HG02852 (cell line): ENCODE measurements around the gene LCN9.
"Not testable (repeated sequence)": the region's sequence is repeated elsewhere in the genome, so short reads cannot be mapped to it uniquely, and the experiment has no call there.

Experiments used
- ATAC-seq: cut with Tn5 transposase; IDR thresholded peaks from one replicate; pipeline ENCODE4 v1.9.1; 2021; ENCODE audit warnings: mild to moderate bottlenecking, moderate library complexity; ENCODE audit not compliant: unreplicated experiment

Gene LCN9

DNA sequence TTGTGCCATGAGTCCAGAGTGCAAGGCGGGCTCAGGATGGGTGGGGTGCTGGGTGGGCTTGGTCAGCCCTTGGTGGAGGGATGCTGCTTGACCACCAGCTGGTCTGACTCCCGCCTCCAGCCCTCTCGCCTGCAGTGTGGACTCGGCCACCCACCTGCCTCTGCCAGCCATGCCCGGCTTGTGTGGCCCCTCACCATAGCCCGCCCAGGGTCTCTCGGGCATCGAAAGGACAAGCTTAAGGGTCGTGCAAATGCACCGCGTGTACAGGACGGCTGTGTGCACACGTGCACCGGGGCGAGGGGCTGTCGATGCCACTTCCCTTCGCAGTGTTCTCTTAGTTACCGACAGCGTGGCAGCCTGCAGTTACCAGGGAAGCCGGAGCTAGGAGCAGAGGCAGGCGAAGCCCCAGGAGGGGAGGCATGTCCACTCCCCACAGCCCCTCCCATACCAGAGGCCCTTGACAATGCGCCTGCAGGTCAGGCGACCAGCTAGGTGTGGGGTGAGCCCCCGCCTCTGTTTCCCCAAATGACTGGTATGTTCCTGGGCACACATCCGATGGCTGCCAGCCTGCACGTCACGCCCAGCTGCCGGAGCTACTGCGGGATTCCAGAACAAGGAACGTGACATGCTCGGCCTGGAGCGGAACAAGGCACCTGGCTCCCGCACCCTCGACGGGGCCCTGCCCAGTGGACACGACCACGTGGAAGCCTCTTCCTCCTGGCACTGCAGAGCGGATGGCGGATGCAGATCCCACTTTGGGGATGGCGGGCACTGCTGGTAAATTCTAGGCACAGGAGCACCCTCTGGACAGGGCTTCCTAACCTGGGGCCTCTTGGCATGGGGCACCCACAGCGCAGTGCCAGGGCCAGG, 7.8 kb downstream of the LCN9 start:
- ATAC-seq = no peak

DNA sequence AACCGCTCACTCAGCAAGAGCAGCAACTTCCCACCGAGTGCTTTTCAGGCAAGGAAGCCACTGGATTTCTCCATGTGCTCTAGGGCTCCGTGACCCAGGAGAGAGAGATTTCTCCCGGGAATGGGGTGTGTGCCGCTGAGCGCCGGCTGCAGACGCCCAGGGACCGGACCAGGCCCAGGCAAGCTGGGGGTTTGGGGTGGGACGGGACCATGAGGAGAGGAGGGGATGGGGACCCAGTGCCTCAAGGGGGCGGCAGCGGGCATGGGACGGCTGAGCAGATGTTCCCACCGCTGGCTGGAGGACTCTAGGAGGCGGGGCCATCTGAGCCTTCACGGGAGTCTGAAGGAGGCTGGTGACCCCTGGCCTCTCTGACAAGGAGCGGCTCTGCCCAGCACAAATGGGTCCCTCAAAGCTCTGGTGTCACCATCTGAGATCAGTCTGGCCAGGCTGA, 8.5 kb downstream of the LCN9 start:
- no peak for ATAC-seq

DNA sequence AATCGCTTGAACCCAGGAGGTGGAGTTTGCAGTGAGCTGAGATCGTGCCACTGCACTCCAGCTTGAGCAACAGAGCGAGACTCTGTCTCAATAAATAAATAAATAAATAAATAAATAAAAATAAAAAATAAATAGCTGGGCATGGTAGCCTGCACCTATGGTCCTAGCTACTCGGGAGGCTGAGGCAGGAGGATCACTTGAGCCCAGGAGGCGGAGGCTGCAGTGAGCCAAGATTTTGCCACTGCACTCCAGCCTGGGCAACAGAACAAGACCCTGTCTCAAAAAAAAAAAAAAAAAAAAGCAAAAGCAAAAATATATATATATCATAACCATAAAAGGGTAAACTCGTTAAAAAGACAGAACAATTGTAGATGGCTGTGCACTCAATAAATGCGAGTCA, 9.7 kb downstream of the LCN9 start:
- ATAC-seq = not testable (repeated sequence)

DNA sequence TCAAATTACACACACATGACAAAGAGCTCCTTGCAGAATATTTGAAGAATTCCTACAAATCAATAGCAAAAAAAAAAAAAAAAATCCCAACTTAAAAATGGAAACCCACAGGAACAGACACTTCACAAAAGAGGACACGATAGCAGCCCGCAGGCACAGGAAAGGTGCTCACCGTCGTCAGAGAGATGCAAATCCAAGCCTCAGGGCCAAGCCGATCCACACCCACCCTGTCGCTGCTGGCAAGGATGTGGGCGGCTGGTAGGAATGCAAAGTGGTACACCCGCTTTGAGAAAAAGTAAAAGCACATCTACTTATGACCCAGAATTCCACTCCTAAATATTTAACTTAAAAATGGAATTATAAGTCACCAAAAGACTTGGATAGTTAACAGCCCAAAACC, 10.8 kb downstream of the LCN9 start:
- ATAC-seq = no peak

DNA sequence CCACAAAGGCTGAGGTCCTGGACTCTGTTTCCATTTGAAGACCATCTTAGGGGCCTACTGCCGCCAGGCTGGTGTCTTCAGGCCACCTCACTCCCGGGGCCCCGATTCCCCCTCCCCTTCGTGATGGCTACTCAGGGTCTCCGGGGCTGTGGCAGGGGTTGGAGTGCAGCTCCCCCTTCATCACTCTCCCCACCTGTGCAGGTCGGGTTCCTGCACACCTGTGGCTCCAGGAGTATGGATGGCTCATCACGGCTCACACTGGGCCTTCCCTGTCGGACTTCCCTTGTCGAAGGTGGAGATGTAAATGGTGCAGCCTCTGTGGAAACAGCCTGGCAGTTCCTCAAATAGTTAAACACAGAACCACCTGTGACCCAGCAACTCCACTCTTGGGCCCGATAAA, 11.9 kb downstream of the LCN9 start:
- ATAC-seq = no peak

DNA sequence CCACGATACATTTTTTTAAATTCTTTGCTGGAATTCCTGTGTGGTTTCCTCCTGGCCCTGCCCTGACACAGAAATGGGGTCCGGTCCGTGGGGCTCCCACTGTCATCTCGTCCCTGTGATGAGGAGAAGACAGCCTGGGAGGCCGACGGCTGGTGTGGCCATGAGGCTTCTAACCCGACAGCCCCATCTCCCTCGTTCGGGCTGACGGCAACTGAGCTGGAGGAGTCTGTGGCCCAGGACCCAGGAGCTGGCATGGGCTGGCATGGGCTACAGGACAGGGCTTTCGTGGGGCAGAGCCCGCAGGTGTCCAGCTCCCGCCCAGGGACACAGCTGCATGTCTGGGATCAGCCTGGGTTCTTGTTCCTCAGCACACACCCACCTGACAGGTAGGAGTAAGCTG, 13.8 kb downstream of the LCN9 start:
- ATAC-seq = no peak

DNA sequence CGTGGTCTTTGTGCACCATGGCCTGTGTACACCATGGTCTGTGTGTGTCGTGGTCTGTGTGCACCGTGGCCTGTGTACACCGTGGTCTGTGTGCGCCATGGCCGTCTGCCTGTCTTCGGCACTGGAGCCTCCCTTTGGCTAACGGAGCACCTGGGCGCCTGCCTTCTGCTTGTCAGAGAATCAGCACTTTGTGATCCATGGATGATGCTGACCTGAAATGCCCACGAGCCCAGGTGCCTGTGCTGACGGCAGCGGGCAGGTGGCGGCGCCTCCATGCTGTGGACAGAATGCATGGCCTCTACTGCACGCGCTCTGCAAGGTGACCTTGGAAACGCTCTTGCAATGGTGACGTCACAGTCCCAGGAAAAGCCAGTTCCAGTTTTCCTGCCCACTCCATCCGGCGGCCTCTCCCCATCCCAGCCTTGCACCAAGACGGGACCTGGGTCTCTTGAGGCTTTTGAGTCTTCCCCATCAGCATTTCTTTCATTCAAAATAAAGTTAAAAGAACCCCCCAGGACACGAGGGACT, 14.6 kb downstream of the LCN9 start:
- no peak for ATAC-seq

DNA sequence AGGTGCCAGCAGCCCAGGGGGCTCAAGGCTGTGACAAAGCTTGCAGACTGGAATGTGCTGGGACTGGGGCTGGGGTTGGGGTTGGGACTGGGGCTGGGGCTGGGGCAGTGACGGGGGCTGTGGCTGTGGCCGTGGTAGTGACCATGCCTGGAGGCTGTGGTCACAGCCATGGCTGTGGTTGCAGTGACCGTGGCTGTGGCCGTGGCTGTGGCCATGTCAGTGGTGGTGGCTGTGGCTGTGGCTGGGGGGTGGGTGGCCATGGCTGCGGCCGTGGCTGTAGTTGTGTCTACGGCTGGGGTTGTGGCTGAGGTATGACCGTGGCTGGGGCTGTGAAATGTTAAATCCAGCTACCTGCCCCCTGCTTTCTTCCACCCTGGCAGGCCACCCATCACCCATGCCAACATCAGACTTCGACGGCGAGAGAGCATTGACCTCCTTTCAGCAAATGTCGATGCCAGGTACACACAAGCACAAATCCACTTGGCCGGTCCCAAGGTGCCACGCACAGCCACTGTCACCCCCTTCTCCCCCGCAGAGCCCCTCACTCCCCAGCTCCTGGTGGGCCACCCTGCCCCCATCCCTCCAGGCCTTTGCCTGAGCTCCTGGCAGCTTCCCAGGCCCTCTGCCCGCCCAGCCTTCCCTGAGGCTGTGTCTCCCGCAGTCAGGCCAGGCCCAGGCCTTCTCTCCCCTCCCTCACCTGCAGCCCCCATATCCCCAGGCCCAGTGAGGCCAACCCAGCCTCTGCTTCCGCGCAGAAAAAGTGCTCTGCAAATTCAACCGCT, 15.3 kb downstream of the LCN9 start:
- no peak for ATAC-seq

DNA sequence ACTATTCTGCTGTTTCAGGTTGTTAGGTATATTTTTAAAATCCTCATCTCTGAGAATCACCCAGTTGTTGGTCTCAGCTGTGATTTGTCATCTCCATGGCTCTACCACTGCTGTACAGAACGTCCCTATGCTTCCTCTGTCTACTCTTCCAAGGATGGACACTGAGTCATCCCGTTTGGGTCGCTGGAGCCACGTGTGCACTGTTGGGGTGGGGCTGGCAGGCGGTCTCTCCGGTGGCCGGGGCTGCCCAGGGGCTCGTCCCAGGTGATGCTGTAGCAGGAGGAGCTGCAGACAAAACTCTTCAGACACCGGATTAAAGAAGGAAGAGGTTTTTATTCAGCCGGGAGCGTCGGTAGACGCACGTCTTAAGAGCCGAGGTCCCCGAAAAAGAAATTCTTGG, 16.9 kb downstream of the LCN9 start:
- no peak for ATAC-seq

DNA sequence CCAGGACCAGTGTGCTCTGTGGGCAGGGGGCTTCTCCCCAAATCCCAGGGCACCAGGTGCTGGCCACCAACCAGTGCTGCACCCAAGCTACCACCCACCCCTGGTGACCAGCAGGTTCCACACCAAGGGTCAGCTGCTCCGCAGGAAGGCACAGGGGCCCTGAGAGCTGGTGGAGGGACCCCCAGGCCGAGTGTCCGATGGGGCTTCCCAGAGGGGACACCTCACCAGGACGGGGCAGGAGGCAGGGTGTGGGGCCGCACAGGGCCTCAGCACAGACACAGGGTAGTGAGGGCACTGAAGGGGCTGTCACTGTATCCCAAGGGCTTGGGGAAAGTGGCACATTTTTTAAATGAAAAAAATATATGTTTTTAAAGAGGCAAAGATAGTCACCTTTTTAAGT, 18.1 kb downstream of the LCN9 start:
- ATAC-seq = no peak

DNA sequence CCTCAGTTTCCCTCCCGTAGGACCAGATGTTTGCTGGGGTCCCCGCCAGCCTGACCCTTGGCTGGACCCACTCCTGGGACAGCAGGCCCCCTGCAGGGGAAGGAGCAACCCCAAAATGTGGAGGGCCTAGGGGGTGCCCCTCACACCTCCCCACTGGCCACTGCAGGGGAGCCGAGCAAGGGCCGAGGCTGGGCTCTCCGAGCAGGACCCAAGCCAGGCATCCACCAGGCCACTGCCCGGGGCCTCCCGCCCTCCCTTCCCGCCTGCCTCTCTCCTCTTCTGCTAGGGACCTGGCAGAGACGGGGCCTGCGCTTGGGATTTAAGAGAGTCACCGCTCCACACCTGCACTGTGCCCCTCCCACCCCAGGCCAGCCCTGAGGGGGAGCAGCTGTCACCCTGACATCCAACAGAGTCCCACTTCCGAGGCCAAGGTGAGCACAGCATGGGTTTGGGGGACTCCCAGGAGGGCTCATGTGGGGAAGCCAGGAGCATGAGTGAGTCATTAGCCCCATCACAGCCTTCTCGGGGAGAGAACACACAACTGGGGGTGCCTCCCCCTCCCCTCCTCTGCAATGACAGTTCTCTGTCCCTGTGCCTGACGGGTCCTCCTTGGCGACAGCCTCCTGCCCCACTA, 20.4 kb downstream of the LCN9 start:
- ATAC-seq = no peak

DNA sequence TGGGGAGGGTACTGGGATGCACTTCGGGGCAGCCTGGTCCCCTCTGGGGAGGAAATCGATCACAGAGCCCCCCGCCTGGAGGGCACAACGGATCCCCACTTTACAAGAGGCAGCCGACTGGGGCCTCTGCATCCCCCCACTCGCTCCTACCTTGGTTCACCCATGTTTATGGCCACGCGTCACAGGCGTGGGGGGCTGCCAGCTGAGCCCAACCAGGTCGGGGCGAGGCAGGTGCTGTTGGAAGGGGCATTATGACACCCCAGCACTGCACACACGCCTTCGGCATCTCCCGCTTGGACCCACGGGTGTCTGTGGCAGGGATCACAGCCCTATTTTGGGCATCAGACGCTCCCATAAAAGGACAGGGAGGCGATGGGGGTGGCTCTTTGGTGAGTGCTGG, 21.6 kb downstream of the LCN9 start:
- no peak for ATAC-seq

DNA sequence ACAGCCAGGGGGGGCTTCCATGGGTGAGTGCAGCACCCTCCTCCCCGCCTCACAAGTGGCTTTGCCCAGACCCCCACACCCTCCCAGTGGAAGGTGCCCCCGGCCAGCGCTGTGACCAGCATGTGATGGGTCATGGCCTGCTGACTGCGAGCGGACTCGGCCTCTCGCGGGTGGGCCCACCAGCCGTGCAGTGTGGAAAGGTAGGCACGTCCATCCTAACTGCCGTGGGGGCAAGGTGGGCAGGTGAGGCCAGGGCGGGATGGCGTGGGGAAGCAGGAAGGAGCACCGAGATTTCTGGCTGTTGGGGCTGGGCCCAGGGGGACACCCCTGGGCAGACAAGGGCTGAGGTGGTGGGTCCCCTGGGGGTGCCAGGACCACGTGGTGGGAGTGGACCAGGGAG, 24.1 kb downstream of the LCN9 start:
- ATAC-seq = no peak

DNA sequence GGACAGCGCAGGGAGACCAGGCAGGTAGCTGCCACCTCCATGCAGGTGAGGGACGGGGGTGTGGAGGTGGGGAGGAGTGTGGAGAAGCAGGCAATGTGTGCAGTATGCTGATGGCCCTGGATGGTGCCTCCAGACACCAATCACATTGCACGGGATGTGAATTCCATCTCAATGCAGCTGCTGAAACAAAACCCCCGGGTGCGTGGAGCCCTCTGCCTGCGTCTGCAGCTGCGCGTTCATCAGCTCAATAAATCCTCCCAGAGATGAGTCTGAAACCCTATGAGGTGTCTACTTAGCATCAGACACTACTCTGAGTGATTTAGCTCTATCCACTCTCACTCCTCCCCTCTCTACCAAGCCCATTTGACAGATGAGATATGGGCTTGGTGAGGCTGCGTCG, 25.9 kb downstream of the LCN9 start:
- ATAC-seq = no peak

DNA sequence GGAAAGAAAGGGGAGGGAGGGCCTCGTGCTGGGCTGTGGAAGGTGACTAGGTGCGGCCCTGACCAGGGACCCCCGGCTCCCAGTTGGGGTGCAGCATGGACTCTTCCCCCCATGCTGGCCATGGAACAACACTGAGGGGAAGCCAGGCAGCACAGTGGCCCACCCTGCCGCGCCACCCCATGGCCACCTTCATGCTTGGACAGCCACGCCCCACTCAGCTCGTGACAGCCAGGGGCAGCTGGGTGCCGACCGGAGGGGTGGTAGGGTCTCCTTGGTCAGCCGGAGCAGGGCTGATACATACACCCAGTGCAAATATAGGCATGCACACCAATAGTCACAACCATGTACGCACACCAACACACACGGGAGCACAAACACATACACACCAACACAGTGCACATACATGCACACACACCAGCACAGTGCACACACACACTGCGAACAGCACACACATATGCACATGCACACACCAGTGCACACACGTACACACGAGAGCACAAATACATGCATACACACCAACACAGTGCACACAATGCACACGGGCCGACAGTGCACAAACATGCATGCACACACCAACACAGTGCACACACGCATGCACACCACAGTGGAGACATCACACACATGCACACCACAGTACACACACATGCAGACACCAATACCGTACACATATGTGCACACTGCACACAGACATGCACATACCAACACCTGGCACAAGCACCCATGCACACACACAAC, 27.9 kb downstream of the LCN9 start:
- no peak for ATAC-seq

DNA sequence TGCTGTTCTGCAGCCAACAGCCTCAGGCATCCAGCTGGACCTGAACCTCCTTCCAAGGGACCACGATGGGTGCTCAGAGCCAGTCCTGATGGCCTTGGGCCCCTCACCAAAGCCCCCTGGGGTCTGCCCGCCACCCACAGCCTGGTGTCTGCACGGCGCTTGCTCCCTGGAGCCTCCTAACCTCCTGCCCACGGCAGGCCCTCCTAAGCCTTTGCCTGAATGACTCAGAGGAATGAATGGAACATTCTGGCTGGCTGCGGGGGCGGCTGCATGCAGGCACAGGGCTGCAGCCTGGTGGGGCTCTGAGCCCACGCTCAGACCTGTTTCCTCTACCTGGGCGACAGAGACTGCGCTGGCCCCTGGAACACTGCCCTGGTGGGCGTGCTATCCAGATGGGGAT, 29.3 kb downstream of the LCN9 start:
- ATAC-seq = no peak

DNA sequence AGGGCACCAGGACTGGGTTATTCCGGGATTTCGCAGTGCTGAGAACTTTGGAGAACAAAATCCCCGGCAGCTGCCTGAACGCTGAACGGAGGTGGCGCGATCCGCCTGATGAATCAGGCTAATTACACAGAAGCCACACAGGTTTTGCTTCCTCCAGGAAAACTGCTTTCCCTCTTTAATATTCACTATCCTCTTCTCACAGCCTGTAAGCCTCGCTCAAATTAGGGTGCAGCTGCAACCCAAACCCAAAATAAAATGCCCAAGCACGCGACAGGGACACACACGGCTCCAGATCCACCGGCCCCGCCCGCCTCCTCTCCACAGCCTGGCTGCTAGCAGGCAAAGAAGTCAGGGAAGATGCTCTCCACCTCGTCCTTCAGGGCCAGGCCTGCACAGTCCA, 30.2 kb downstream of the LCN9 start:
- no peak for ATAC-seq

DNA sequence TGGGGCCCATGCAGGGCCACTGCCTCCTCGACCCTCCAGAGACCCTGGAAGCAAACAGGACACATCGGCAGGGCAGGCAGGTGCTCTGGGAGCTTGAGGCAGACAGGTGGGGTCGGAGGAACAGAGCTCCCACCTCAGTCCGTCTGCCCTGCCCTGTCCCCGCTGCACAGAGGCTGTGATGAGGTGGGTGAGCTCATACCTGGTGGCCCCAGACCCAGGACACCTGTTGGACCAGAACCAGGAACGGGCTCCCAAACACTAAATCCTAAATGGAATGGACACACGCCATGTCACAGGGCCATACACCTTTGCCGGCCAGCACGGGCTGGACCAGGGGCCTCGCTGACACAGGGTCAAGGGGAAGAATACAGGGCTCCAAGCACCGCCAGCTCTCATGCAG, 30.7 kb downstream of the LCN9 start:
- ATAC-seq = no peak

DNA sequence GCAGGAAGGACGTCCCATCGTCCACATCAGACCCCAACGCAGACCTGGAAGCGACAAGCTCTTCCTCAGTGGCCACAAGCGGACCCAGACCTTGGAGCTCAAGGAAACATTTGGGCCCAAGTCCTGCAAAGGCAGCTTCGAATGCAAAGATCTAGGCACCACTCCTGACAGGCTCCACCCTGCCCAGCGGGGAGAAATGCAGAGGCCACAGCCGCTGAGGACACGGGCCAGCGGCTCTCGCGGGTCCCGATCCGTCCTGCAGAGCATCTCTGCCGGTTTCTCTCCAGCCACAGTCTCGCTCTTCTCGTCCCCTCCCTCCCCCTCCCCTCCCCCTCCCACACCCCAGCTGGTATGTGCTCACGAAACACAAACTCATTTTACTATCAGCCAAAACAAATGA, 31.3 kb downstream of the LCN9 start:
- ATAC-seq = no peak

DNA sequence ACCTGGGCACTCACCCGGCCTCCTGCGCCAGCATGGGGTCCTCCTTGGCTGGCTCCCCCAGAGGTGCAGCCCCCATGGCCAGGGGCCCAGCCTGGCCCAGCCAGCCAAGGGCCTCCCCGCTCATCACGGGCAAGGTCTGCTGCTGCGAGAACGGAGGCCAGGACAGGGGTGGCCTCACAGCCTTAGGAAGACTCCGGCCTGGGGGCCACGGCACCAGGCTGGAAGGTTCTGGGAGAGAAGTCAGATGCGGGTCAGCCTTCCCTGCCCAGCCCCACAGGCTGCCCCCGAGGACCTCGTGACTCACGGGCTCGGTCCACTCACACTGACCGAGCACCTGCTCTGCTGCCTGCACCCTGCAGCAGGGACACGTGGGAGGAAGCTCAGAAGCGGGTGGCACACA, 31.9 kb downstream of the LCN9 start:
- no peak for ATAC-seq

DNA sequence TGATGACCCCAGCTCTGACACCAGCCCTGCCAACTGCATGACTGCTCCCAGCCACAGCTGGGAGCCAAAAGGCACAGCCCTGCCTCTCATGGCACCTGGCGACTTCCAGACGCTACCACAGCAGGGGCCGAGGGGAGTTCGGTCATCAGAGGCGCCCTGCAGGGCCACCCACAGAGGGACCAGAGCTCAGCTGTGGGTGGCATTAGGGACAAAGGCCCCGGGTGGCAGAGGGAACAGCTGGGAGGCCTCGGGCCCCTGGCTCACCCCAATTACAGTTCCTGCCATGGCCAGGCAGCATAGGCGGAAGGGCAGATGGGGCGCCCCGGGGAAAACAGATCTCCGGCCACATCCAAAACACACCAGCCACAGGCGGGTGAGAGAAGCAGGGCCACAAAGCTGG, 32.5 kb downstream of the LCN9 start:
- ATAC-seq = no peak
